Keratinocyte (primary cell): Measurements from ENCODE around the gene C9orf153. TPM values are rescaled to one million over a fixed set of nuclear protein-coding genes. Genes with fewer than 3 reads are reported as not detected.

Source experiments
- DNase-seq: peaks from one replicate; pipeline ENCODE4 v3.0.0-alpha.2; 2011; ENCODE audit warnings: low read depth, missing footprints, low spot score
- FAIRE-seq: peaks from 2 replicates; lab custom pipeline; 2011; peaks lifted over from hg19 to GRCh38; lab: Jason Lieb, UNC
- H2AFZ ChIP-seq: 2 replicates; pipeline ENCODE4 v1.6.0; 2012; ENCODE audit warnings: low read length, control low read depth, inconsistent platforms; ENCODE audit not compliant: control insufficient read depth
- H3K27ac ChIP-seq: 2 replicates; pipeline ENCODE4 v1.5.1; 2011; ENCODE audit warnings: low read length; ENCODE audit not compliant: control insufficient read depth, insufficient read depth
- H3K27me3 ChIP-seq: 3 replicates; pipeline ENCODE4 v1.6.0; 2011; ENCODE audit warnings: low read length; ENCODE audit not compliant: control insufficient read depth, insufficient read depth; ENCODE audit errors: extremely low read depth
- H3K36me3 ChIP-seq, 2 experiments: 2 replicates in 1 of 2; 3 replicates in 1 of 2; pipeline ENCODE4 v1.5.1; 2011; ENCODE audit warnings: low read length in 2 of 2, mild to moderate bottlenecking in 1 of 2; ENCODE audit not compliant: control insufficient read depth in 2 of 2, insufficient read depth in 2 of 2; ENCODE audit errors: extremely low read depth in 1 of 2
- H3K4me1 ChIP-seq: 3 replicates; pipeline ENCODE4 v1.5.1; 2011; ENCODE audit warnings: low read length; ENCODE audit not compliant: control insufficient read depth, insufficient read depth; ENCODE audit errors: extremely low read depth
- H3K4me2 ChIP-seq: 3 replicates; pipeline ENCODE4 v1.6.0; 2011; ENCODE audit warnings: low read depth, low read length; ENCODE audit not compliant: control insufficient read depth, insufficient read depth; ENCODE audit errors: extremely low read depth
- H3K4me3 ChIP-seq, 3 experiments: fragments of 200-600 bp in 1 of 3; sonication (generic) in 1 of 3; 2 replicates in 2 of 3; 3 replicates in 1 of 3; pipeline ENCODE4 v1.5.1; 2011 to 2016; ENCODE audit warnings: low read length in 3 of 3, mild to moderate bottlenecking in 3 of 3, control low read depth in 2 of 3, inconsistent platforms in 1 of 3, low read depth in 1 of 3, mixed read lengths in 1 of 3, mixed run types in 1 of 3, moderate library complexity in 1 of 3; ENCODE audit not compliant: control insufficient read depth in 2 of 3, insufficient read depth in 2 of 3; ENCODE audit errors: extremely low read depth in 1 of 3
- H3K79me2 ChIP-seq: 2 replicates; pipeline ENCODE4 v1.6.0; 2012; ENCODE audit warnings: low read length; ENCODE audit not compliant: control insufficient read depth, insufficient read depth
- H3K9ac ChIP-seq: 3 replicates; pipeline ENCODE4 v1.6.0; 2011; ENCODE audit warnings: low read length; ENCODE audit not compliant: control insufficient read depth, insufficient read depth; ENCODE audit errors: extremely low read depth
- H3K9me1 ChIP-seq: 3 replicates; pipeline ENCODE4 v1.6.0; 2011; ENCODE audit warnings: low read length; ENCODE audit not compliant: control insufficient read depth, insufficient read depth; ENCODE audit errors: extremely low read depth
- H3K9me3 ChIP-seq: 2 replicates; pipeline ENCODE4 v1.5.1; 2012; ENCODE audit warnings: low read depth, low read length; ENCODE audit not compliant: control insufficient read depth
- H4K20me1 ChIP-seq: 3 replicates; pipeline ENCODE4 v1.6.0; 2011; ENCODE audit warnings: low read length; ENCODE audit not compliant: control insufficient read depth, insufficient read depth; ENCODE audit errors: extremely low read depth
- CTCF ChIP-seq, 3 experiments: IDR thresholded peaks in 1 of 3; conservative IDR thresholded peaks in 1 of 3; optimal IDR thresholded peaks in 1 of 3; 2 replicates in 2 of 3; 3 replicates in 1 of 3; pipeline versions ENCODE3 to v1.5.1; 2011; ENCODE audit warnings: low read length in 3 of 3, mild to moderate bottlenecking in 3 of 3, moderate library complexity in 2 of 3, control low read depth in 1 of 3, inconsistent platforms in 1 of 3; ENCODE audit not compliant: insufficient read depth in 2 of 3; ENCODE audit errors: extremely low read depth in 1 of 3
- EZH2 ChIP-seq: IDR thresholded peaks from one replicate; pipeline ENCODE4 v1.6.1; 2012; ENCODE audit warnings: inconsistent platforms, mild to moderate bottlenecking, low read length, moderate library complexity
- dilution Hi-C: fragments of 300-500 bp; cut with MboI; formaldehyde crosslinking; loops from one replicate; pipeline ENCODE4 v1.7.0; 2020; ENCODE audit warnings: low sequenced_read_pairs; ENCODE audit not compliant: extremely low pct_ligation_motif_present
- polyA plus RNA-seq, 5 experiments: library from polyadenylated mRNA; depleted of rRNA in 3 of 5; stranded (reverse) in 3 of 5; stranded (forward) in 1 of 5; unstranded in 1 of 5; fragments of >200 nt; gene quantifications; 1 replicate in 1 of 5; 2 replicates in 3 of 5; 3 replicates in 1 of 5; pipeline versions ENCODE4 v1.2.1 to v1.2.3, GENCODE V29; 2011 to 2012; ENCODE audit warnings: missing spikeins in 2 of 5, low read depth in 1 of 5, low replicate concordance in 1 of 5

The C9orf153 gene
- polyA plus RNA-seq, 1 donor (not counting 4 experiments of a cell fraction or from before 2014, with no cell fraction given): not detected

DNA sequence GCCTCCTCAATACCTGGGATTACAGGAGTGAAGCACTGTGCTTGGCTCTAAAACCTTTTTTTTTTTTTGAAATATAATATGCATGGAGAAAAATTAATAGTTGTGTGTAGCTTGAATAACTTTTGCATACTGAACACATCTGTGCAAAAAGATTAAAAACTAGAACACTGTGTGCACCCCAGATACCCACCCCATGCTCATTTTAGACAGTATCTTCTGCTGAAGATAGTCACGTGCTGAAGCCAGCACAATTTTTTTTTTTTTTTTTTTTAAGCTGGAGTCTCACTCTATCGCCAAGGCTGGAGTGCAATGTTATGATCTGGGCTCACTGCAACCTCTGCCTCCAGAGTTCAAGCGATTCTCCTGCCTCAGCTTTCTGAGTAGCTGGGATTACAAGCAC, 39.9 kb downstream of the C9orf153 start:
- H2AFZ ChIP-seq: no peak overlapping the region
- TF ChIP-seq EZH2: no peak
- TF ChIP-seq CTCF (optimal IDR thresholded peaks at IDR 0.05 in 1 of 3, IDR thresholded peaks at IDR 0.05 in 1 of 3, conservative IDR thresholded peaks at IDR 0.05 in 1 of 3; ENCODE audit: extremely low read depth in 1 of 3, insufficient read depth in 2 of 3, low read length in 3 of 3): no peak
- no peaks in the 10 kb centered on the region for H3K27me3 ChIP-seq
- H3K9me3 ChIP-seq: no peaks in the 10 kb centered on the region
- no peaks in the 10 kb centered on the region for H3K36me3 ChIP-seq
- no peak overlapping the region for H3K4me3 ChIP-seq
- dilution Hi-C loops: no loop called here
- no peak for DNase-seq
- H3K4me2 ChIP-seq: no peak overlapping the region
- H3K79me2 ChIP-seq: no peaks in the 10 kb centered on the region
- no peaks in the 10 kb centered on the region for H3K9me1 ChIP-seq
- FAIRE-seq: no peak
- no peak overlapping the region for H3K27ac ChIP-seq
- no peak overlapping the region for H3K9ac ChIP-seq
- no peaks in the 10 kb centered on the region for H4K20me1 ChIP-seq
- no peaks in the 10 kb centered on the region for H3K4me1 ChIP-seq

- Histone ChIP-seq H3K4me1 (no peaks in the 10 kb centered on the region), H2AFZ (no peak overlapping the region), H3K9ac (no peak overlapping the region), H3K4me3 (no peak overlapping the region), H3K9me1 (no peaks in the 10 kb centered on the region), H3K36me3 (no peaks in the 10 kb centered on the region), H3K9me3 (no peaks in the 10 kb centered on the region), H3K27ac (no peak overlapping the region), H3K27me3 (no peaks in the 10 kb centered on the region), H3K4me2 (no peak overlapping the region), H3K79me2 (no peaks in the 10 kb centered on the region), H4K20me1 (no peaks in the 10 kb centered on the region)
- no peak for TF ChIP-seq EZH2
- TF ChIP-seq CTCF (optimal IDR thresholded peaks at IDR 0.05 in 1 of 3, IDR thresholded peaks at IDR 0.05 in 1 of 3, conservative IDR thresholded peaks at IDR 0.05 in 1 of 3; ENCODE audit: extremely low read depth in 1 of 3, insufficient read depth in 2 of 3, low read length in 3 of 3): no peak
- DNase-seq (no peak), FAIRE-seq (no peak)
- dilution Hi-C loops: no loop called here
Measured at GRCh38 chr9:86217076-86217755, 42.2 kb downstream of the C9orf153 start.
